Neural progenitor cell (in vitro differentiated cells): ENCODE measurements around the gene TMEM106C.

Experiments used
- EZH2 ChIP-seq: fragments of 200-600 bp; sonication (generic); IDR thresholded peaks from 2 replicates; pipeline ENCODE4 v1.6.1; 2017; ENCODE audit warnings: antibody characterized with exemption, mild to moderate bottlenecking, moderate library complexity
- EZH2phosphoT487 ChIP-seq: fragments of 200-600 bp; sonication (generic); IDR thresholded peaks from 2 replicates; pipeline ENCODE4 v1.6.1; 2017; ENCODE audit warnings: antibody characterized with exemption
- TF ChIP-seq, protein P1 (sequence below): fragments of 200-600 bp; sonication (generic); IDR thresholded peaks from 2 replicates; pipeline ENCODE4 v1.5.1; 2017; ENCODE audit warnings: antibody characterized with exemption, mild to moderate bottlenecking

DNA sequence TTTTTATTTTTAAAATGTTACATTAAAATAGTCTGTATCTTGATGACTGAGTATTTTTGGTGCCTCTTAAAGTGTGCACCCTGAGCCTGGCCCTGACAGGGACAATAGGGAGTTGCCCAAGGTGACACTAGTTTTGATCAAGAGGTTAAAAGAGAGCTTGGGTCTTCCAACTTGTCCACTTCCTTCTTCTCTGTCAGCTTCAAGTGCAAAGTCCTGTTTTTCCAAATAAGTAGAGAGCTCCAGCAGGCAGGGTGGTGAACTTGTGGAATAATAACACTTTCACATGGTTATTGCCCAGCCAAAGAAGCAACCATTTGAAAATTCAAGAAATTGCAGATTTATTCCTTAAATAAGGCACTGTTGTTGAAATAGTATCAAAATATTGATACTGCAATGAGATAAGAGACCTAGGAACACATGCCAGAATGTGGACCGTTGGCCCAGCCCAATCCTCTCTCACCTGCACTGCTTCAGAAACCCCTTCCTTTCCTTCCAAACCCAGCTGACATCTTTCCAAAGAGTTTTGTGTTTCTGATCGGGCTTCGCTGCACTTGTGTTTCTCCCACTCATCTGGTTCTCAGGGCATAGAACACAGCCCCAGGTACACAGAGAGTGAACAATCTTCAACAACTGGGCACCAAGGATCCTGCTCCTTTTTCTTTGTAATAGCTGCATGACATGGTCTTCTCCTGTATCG is 54.7 kb downstream of the TMEM106C start:
- TF ChIP-seq, protein P1, sequence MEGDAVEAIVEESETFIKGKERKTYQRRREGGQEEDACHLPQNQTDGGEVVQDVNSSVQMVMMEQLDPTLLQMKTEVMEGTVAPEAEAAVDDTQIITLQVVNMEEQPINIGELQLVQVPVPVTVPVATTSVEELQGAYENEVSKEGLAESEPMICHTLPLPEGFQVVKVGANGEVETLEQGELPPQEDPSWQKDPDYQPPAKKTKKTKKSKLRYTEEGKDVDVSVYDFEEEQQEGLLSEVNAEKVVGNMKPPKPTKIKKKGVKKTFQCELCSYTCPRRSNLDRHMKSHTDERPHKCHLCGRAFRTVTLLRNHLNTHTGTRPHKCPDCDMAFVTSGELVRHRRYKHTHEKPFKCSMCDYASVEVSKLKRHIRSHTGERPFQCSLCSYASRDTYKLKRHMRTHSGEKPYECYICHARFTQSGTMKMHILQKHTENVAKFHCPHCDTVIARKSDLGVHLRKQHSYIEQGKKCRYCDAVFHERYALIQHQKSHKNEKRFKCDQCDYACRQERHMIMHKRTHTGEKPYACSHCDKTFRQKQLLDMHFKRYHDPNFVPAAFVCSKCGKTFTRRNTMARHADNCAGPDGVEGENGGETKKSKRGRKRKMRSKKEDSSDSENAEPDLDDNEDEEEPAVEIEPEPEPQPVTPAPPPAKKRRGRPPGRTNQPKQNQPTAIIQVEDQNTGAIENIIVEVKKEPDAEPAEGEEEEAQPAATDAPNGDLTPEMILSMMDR: no peak
- TF ChIP-seq EZH2: no peak
- TF ChIP-seq EZH2phosphoT487: no peak
